Endodermal cell (in vitro differentiated cells): ENCODE data around the gene SCLY. TPM values are rescaled to one million over a fixed set of nuclear protein-coding genes. Genes with fewer than 3 reads are reported as not detected.

ENCODE experiments used
- DNase-seq: peaks from one replicate; pipeline ENCODE4 v3.0.0-alpha.2; 2017
- H3K27ac ChIP-seq: 2 replicates; pipeline ENCODE4 v1.5.1; 2013; ENCODE audit warnings: mild to moderate bottlenecking, low read depth, low read length, moderate library complexity
- H3K27me3 ChIP-seq: 2 replicates; pipeline ENCODE4 v1.6.1; 2013; ENCODE audit warnings: mild to moderate bottlenecking, low read length, moderate library complexity; ENCODE audit not compliant: insufficient read depth, control insufficient read depth, poor library complexity, severe bottlenecking
- H3K36me3 ChIP-seq: 2 replicates; pipeline ENCODE4 v1.7.0; 2013; ENCODE audit warnings: mild to moderate bottlenecking, low read length, moderate library complexity; ENCODE audit not compliant: control insufficient read depth, insufficient read depth
- H3K4me1 ChIP-seq: one replicate; pipeline ENCODE4 v1.7.0; 2013; ENCODE audit warnings: low read length; ENCODE audit not compliant: control insufficient read depth, insufficient read depth
- H3K4me3 ChIP-seq: 2 replicates; pipeline ENCODE4 v1.5.1; 2013; ENCODE audit warnings: mild to moderate bottlenecking, low read length, moderate library complexity
- H3K9ac ChIP-seq: 2 replicates; pipeline ENCODE4 v1.6.1; 2013; ENCODE audit warnings: mild to moderate bottlenecking, low read length, moderate library complexity; ENCODE audit not compliant: poor library complexity, severe bottlenecking; ENCODE audit errors: extremely low read depth
- H3K9me3 ChIP-seq: 2 replicates; pipeline ENCODE4 v1.6.1; 2013; ENCODE audit warnings: mild to moderate bottlenecking, low read length, moderate library complexity; ENCODE audit not compliant: control insufficient read depth
- H3K27ac Mint-ChIP-seq: 2 replicates; pipeline ENCODE4 v1.8.0; 2020; ENCODE audit warnings: mixed read lengths
- H3K27me3 Mint-ChIP-seq: 2 replicates; pipeline ENCODE4 v1.8.0; 2021; ENCODE audit warnings: mild to moderate bottlenecking, mixed read lengths; ENCODE audit not compliant: insufficient read depth
- H3K36me3 Mint-ChIP-seq: 2 replicates; pipeline ENCODE4 v1.8.0; 2020; ENCODE audit warnings: low read depth, mixed read lengths
- H3K4me1 Mint-ChIP-seq: 2 replicates; pipeline ENCODE4 v1.8.0; 2020; ENCODE audit warnings: mixed read lengths
- H3K4me3 Mint-ChIP-seq: 2 replicates; pipeline ENCODE4 v1.8.0; 2020; ENCODE audit warnings: mild to moderate bottlenecking, moderate library complexity, mixed read lengths
- H3K9me3 Mint-ChIP-seq: 2 replicates; pipeline ENCODE4 v1.8.0; 2020; ENCODE audit warnings: mild to moderate bottlenecking, mixed read lengths
- CTCF ChIP-seq: fragments of 200-600 bp; sonication (generic); conservative IDR thresholded peaks from 2 replicates; pipeline ENCODE4 v1.5.0; 2021; ENCODE audit warnings: antibody characterized with exemption, mild to moderate bottlenecking
- WGBS, 2 experiments: methylation state at CpG; one replicate each; pipeline versions ENCODE4 v1.1.5 to v1.1.7; 2013; ENCODE audit warnings: missing lambda C conversion rate in 2 of 2, mixed read lengths in 1 of 2; ENCODE audit not compliant: insufficient coverage in 1 of 2, insufficient read length in 1 of 2; 5-methylcytosine and 5-hydroxymethylcytosine counted together
- total RNA-seq, 2 donors: library from RNA; stranded (reverse); fragmentation: NEBNext Ultra II Directional in 1 of 2; extraction: Animal tissue kit (Norgen Biotek cat#: 25700) in 1 of 2; gene quantifications; 2 replicates in 1 of 2; 3 replicates in 1 of 2; pipeline ENCODE4 v1.2.1, GENCODE V29; 2021

SCLY gene
- total RNA-seq, 2 donors from 2014 or later: 39.0 to 45.0 TPM

GRCh38 chr2:238106698-238107524 is 46.1 kb downstream of the SCLY start:
- H3K27ac ChIP-seq: no peak overlapping the region
- no peaks in the 10 kb centered on the region for H3K36me3 ChIP-seq
- H3K9me3 Mint-ChIP-seq: peaks cover under 1% of the 10 kb centered on the region
- peaks cover 5% of the 10 kb centered on the region for H3K4me1 Mint-ChIP-seq
- no peaks in the 10 kb centered on the region for H3K36me3 Mint-ChIP-seq
- no peak overlapping the region for H3K27ac Mint-ChIP-seq
- no peak overlapping the region for H3K9ac ChIP-seq
- H3K9me3 ChIP-seq: no peaks in the 10 kb centered on the region
- no peaks in the 10 kb centered on the region for H3K27me3 Mint-ChIP-seq
- no peaks in the 10 kb centered on the region for H3K4me1 ChIP-seq
- no peak overlapping the region for H3K4me3 ChIP-seq
- peak; percentile 77 for TF ChIP-seq CTCF
- 85 to 91% methylated on average over 21 to 28 of the region's 28 CpGs for WGBS, 2 experiments
- H3K27me3 ChIP-seq: no peaks in the 10 kb centered on the region
- DNase-seq: peak; percentile 91
- no peak overlapping the region for H3K4me3 Mint-ChIP-seq

- H3K4me1 Mint-ChIP-seq: peaks cover 5% of the 10 kb centered on the region
- no peak overlapping the region for H3K9ac ChIP-seq
- no peaks in the 10 kb centered on the region for H3K27me3 Mint-ChIP-seq
- 92 to 94% methylated on average over 14 to 28 of the region's 28 CpGs for WGBS, 2 experiments
- TF ChIP-seq CTCF: no peak
- H3K36me3 ChIP-seq: no peaks in the 10 kb centered on the region
- H3K9me3 ChIP-seq: peaks cover 5% of the 10 kb centered on the region
- H3K27ac Mint-ChIP-seq: no peak overlapping the region
- DNase-seq: peak; percentile 52
- H3K4me1 ChIP-seq: no peaks in the 10 kb centered on the region
- H3K9me3 Mint-ChIP-seq: peaks cover 2% of the 10 kb centered on the region
- no peaks in the 10 kb centered on the region for H3K27me3 ChIP-seq
- H3K4me3 ChIP-seq: no peak overlapping the region
- no peak overlapping the region for H3K27ac ChIP-seq
- no peaks in the 10 kb centered on the region for H3K36me3 Mint-ChIP-seq
- no peak overlapping the region for H3K4me3 Mint-ChIP-seq
Observed at GRCh38 chr2:238107525-238108422, 47.0 kb downstream of the SCLY start.

- H3K4me3 Mint-ChIP-seq: no peak overlapping the region
- no peaks in the 10 kb centered on the region for H3K27me3 Mint-ChIP-seq
- Histone ChIP-seq H3K9ac (no peak overlapping the region), H3K4me3 (no peak overlapping the region), H3K27ac (no peak overlapping the region), H3K27me3 (no peaks in the 10 kb centered on the region), H3K9me3 (peaks cover 10% of the 10 kb centered on the region), H3K36me3 (no peaks in the 10 kb centered on the region), H3K4me1 (no peaks in the 10 kb centered on the region)
- DNase-seq: peak; percentile 79
- no peaks in the 10 kb centered on the region for H3K36me3 Mint-ChIP-seq
- no peak overlapping the region for H3K27ac Mint-ChIP-seq
- WGBS, 2 experiments: 68 to 78% methylated on average over 9 to 17 of the region's 19 CpGs
- H3K4me1 Mint-ChIP-seq: peaks cover 5% of the 10 kb centered on the region
- no peak for TF ChIP-seq CTCF
- H3K9me3 Mint-ChIP-seq: peaks cover 2% of the 10 kb centered on the region
Observed at GRCh38 chr2:238108423-238109183, 47.8 kb downstream of the SCLY start.
